Activated T-helper 1 cell treated with anti-CD3 and anti-CD28 coated beads, Interleukin-12 subunit alpha, Interleukin-12 subunit beta, Interleukin-2, Interleukin-4 antibody, amounts not matched to agents 30 ng/mL and 10 ng/mL and 1 ng/mL, durations not matched to agents 14 hours and 24 hours and 36 hours (primary cell): ENCODE data around the gene USP2. TPM values are rescaled to one million over a fixed set of nuclear protein-coding genes. Genes with fewer than 3 reads are reported as not detected.
A peak's percentile ranks its signal among the peaks of the same experiment; 100 is the strongest.

Experiments used
- DNase-seq: peaks from one replicate; pipeline ENCODE4 v3.0.0; 2021; ENCODE audit warnings: low spot score
- H3K27ac Mint-ChIP-seq: one replicate; pipeline ENCODE4 v1.8.0; 2021; ENCODE audit warnings: mild to moderate bottlenecking, mixed read lengths
- H3K27me3 Mint-ChIP-seq: one replicate; pipeline ENCODE4 v1.8.0; 2022; ENCODE audit warnings: mild to moderate bottlenecking, moderate library complexity, mixed read lengths; ENCODE audit not compliant: insufficient read depth
- H3K36me3 Mint-ChIP-seq: one replicate; pipeline ENCODE4 v1.8.0; 2021; ENCODE audit warnings: low read depth, mixed read lengths
- H3K4me1 Mint-ChIP-seq: one replicate; pipeline ENCODE4 v1.8.0; 2021; ENCODE audit warnings: low read depth, mixed read lengths
- H3K4me3 Mint-ChIP-seq: one replicate; pipeline ENCODE4 v1.8.0; 2021; ENCODE audit warnings: mild to moderate bottlenecking, moderate library complexity, mixed read lengths
- H3K9me3 Mint-ChIP-seq: one replicate; pipeline ENCODE4 v1.8.0; 2021; ENCODE audit warnings: mixed read lengths
- intact Hi-C: fragments of 100-400 bp; cut with micrococcal nuclease; formaldehyde crosslinking; loops from one replicate; pipeline ENCODE4 v1.15.1; 2024
- total RNA-seq: library from RNA; stranded (reverse); gene quantifications from 2 replicates; pipeline ENCODE4 v1.2.3, GENCODE V29; 2022

Gene USP2
- total RNA-seq, 1 donor from 2014 or later, result 0.36 TPM

DNA sequence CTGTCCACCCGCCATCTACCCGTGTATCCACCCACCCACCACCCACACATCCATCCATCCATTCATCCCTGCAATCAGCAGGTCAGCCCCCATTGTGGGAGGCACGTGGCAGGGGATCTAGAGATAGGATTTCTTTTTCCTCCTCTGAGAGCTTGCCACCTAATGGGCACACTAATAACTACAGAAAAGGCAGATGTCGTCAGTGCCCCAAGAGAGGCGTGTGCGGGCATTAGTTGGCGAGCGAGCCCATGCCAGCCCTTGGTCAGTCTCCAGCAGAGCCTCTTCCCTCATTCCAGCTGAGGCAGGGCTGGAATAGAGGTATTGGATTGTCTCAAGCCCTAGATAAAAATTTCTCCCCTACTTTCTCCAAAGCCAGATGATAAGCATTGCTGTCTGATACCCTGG is 9.7 kb downstream of the USP2 start:
- intact Hi-C loops, result no loop called here
- Mint-ChIP-seq H3K36me3 (no peaks in the 10 kb centered on the region), H3K9me3 (no peaks in the 10 kb centered on the region), H3K27me3 (peaks cover 18% of the 10 kb centered on the region), H3K4me3 (no peak overlapping the region), H3K27ac (no peak overlapping the region), H3K4me1 (no peaks in the 10 kb centered on the region)
- DNase-seq, result no peak

- no peaks in the 10 kb centered on the region for H3K9me3 Mint-ChIP-seq
- H3K4me3 Mint-ChIP-seq, result no peak overlapping the region
- intact Hi-C loops, result no loop called here
- H3K27ac Mint-ChIP-seq, result no peak overlapping the region
- no peak for DNase-seq
- no peaks in the 10 kb centered on the region for H3K4me1 Mint-ChIP-seq
- H3K27me3 Mint-ChIP-seq, result peaks cover 22% of the 10 kb centered on the region
- H3K36me3 Mint-ChIP-seq, result no peaks in the 10 kb centered on the region
Observed at GRCh38 chr11:119371067-119371601, 10.4 kb downstream of the USP2 start.

- H3K9me3 Mint-ChIP-seq, result no peaks in the 10 kb centered on the region
- no peaks in the 10 kb centered on the region for H3K36me3 Mint-ChIP-seq
- intact Hi-C loops, result no loop called here
- H3K4me1 Mint-ChIP-seq, result no peaks in the 10 kb centered on the region
- no peak overlapping the region for H3K4me3 Mint-ChIP-seq
- peaks cover 27% of the 10 kb centered on the region for H3K27me3 Mint-ChIP-seq
- DNase-seq, result no peak
- no peak overlapping the region for H3K27ac Mint-ChIP-seq
Observed at GRCh38 chr11:119370486-119371046, 10.9 kb downstream of the USP2 start.

- Mint-ChIP-seq H3K27ac (no peak overlapping the region), H3K4me3 (no peak overlapping the region)
Observed at GRCh38 chr11:119369132-119369925, 12.2 kb downstream of the USP2 start.

GRCh38 chr11:119368121-119369034 is 13.1 kb downstream of the USP2 start:
- DNase-seq, result no peak
- Mint-ChIP-seq H3K27ac (no peak overlapping the region), H3K4me3 (no peak overlapping the region), H3K36me3 (no peaks in the 10 kb centered on the region), H3K4me1 (peaks cover 8% of the 10 kb centered on the region), H3K27me3 (peaks cover 41% of the 10 kb centered on the region), H3K9me3 (no peaks in the 10 kb centered on the region)
- intact Hi-C loops, result loop anchor here (10.0 kb wide), 1 partner anchor 356 kb away; the partner anchor contains the start of gene NECTIN1

More at GRCh38 chr11:119369132-119369925, 12.2 kb downstream of the USP2 start:
- H3K9me3 Mint-ChIP-seq, result no peaks in the 10 kb centered on the region
- H3K4me1 Mint-ChIP-seq, result peaks cover 7% of the 10 kb centered on the region
- no peaks in the 10 kb centered on the region for H3K36me3 Mint-ChIP-seq
- no peak for DNase-seq
- H3K27me3 Mint-ChIP-seq, result peaks cover 39% of the 10 kb centered on the region
- intact Hi-C loops, result loop anchor here (10.0 kb wide), 1 partner anchor 355 kb away; the partner anchor contains the start of gene NECTIN1

- Mint-ChIP-seq H3K27ac (no peak overlapping the region), H3K27me3 (peaks cover 47% of the 10 kb centered on the region), H3K4me1 (peaks cover 8% of the 10 kb centered on the region), H3K36me3 (no peaks in the 10 kb centered on the region), H3K9me3 (no peaks in the 10 kb centered on the region), H3K4me3 (no peak overlapping the region)
- intact Hi-C loops, result loop anchor here (10.0 kb wide), 1 partner anchor 357 kb away; the partner anchor contains the start of gene NECTIN1
- no peak for DNase-seq
Observed at GRCh38 chr11:119367661-119368120, 13.8 kb downstream of the USP2 start.

GRCh38 chr11:119366690-119367620 is 14.5 kb downstream of the USP2 start:
- H3K4me1 Mint-ChIP-seq, result peaks cover 10% of the 10 kb centered on the region
- H3K9me3 Mint-ChIP-seq, result no peaks in the 10 kb centered on the region
- peaks cover 54% of the 10 kb centered on the region for H3K27me3 Mint-ChIP-seq
- H3K36me3 Mint-ChIP-seq, result no peaks in the 10 kb centered on the region
- H3K27ac Mint-ChIP-seq, result no peak overlapping the region
- DNase-seq, result no peak
- intact Hi-C loops, result loop anchor here (10.0 kb wide), 1 partner anchor 358 kb away; the partner anchor contains the start of gene NECTIN1
- no peak overlapping the region for H3K4me3 Mint-ChIP-seq

GRCh38 chr11:119365071-119365591 is 16.4 kb downstream of the USP2 start:
- Mint-ChIP-seq H3K4me1 (peaks cover 12% of the 10 kb centered on the region), H3K27me3 (peaks cover 61% of the 10 kb centered on the region), H3K4me3 (no peak overlapping the region), H3K36me3 (no peaks in the 10 kb centered on the region), H3K27ac (no peak overlapping the region), H3K9me3 (no peaks in the 10 kb centered on the region)
- intact Hi-C loops, result loop anchor here (10.0 kb wide), 1 partner anchor 360 kb away; the partner anchor contains the start of gene NECTIN1
- no peak for DNase-seq

DNA sequence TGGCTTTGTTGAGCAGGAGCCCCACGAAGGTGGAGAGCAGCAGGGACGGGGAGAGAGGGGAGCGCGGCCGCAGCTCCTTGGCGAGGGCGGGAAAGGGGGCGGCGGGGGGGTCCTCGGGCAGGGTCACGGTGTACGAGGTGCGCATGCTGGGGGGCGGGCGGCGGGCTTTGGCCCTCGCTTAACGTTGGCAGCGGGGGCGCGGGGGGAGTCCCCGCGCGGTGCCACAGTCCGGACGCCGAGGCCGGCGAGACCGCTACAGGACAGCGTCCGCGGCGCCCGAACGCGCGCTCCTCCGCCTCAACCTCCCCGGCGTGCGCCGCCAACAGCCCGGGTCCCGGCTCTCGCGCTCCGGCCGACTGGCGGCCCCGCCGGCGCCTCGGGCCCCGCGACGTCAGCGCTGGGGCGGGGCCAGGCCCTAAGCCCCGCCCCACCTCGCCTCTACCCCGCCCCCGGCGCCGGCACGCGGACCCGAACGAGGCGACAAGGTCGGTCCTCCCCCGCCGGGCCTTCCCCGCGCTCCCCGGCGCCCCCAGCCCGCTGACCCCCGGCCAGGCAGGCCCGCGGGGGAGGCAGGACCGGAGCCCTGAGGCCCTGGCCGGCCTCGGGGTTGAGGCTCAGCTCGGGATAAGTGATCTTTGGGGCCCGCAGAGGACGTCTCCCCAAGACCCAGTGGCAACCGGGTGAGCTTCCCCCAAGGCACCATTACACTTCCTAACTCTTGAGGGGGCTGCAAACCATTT is 17.5 kb downstream of the USP2 start:
- Mint-ChIP-seq H3K4me1 (peaks cover 20% of the 10 kb centered on the region), H3K27me3 (peaks cover 53% of the 10 kb centered on the region), H3K9me3 (no peaks in the 10 kb centered on the region), H3K36me3 (no peaks in the 10 kb centered on the region), H3K4me3 (no peak overlapping the region), H3K27ac (no peak overlapping the region)
- intact Hi-C loops, result loop anchor here (1.0 to 10.0 kb wide), 2 partner anchors 17 to 361 kb away; partner anchors contain the start of genes NECTIN1 and USP2
- DNase-seq, result peak; percentile 58

GRCh38 chr11:119363081-119363850 is 18.2 kb downstream of the USP2 start:
- DNase-seq, result no peak
- H3K4me3 Mint-ChIP-seq, result no peak overlapping the region
- peaks cover 56% of the 10 kb centered on the region for H3K27me3 Mint-ChIP-seq
- no peak overlapping the region for H3K27ac Mint-ChIP-seq
- intact Hi-C loops, result loop anchor here (10.0 kb wide), 1 partner anchor 362 kb away; the partner anchor contains the start of gene NECTIN1
- H3K4me1 Mint-ChIP-seq, result peaks cover 20% of the 10 kb centered on the region
- no peaks in the 10 kb centered on the region for H3K36me3 Mint-ChIP-seq
- H3K9me3 Mint-ChIP-seq, result no peaks in the 10 kb centered on the region
